HCT116 (cell line): ENCODE results near the gene EBPL. TPM values are rescaled to one million over a fixed set of nuclear protein-coding genes. Genes with fewer than 3 reads are reported as not detected.

ENCODE experiments used
- ATAC-seq: fragments of 200-7000 bp; cut with Tn5 transposase; 2 replicates; pipeline ENCODE4 v1.9.1; 2020; ENCODE audit warnings: mild to moderate bottlenecking, moderate library complexity
- BruUV-seq: library from RNA; stranded (reverse); fragments of 400-500 nt; replicated peaks from 2 replicates; lab custom pipeline; 2021; lab: Mats Ljungman, UMichigan
- CTCF ChIA-PET: fragments of 300-600 bp; sonication (Branson Sonifier 250); formaldehyde crosslinking; loops from one replicate; lab custom pipeline; 2021; ENCODE audit warnings: antibody characterized with exemption; lab: Charles Lee
- POLR2A ChIA-PET: fragments of 300-600, 350-600 bp; sonication (Branson Sonifier 250); formaldehyde crosslinking; loops from one replicate; lab custom pipeline; 2021; ENCODE audit warnings: antibody characterized with exemption; lab: Charles Lee
- RAD21 ChIA-PET, 2 experiments: fragments of 300-600 bp; sonication (Branson Sonifier 250); formaldehyde crosslinking; loops; one replicate each; lab custom pipeline; 2023; ENCODE audit warnings: low total read pairs in 2 of 2; ENCODE audit not compliant: uncharacterized antibody in 2 of 2, unreplicated experiment in 2 of 2, low non-redundant PET in 1 of 2; lab: Charles Lee
- DNase-seq: peaks from one replicate; pipeline ENCODE4 v3.0.0-alpha.2; 2010; ENCODE audit warnings: low read depth, low spot score
- H2AFZ ChIP-seq: fragments of 200-600 bp; shearing (Covaris generic), sonication (generic); 2 replicates; pipeline ENCODE4 v1.6.1; 2017; ENCODE audit warnings: low read depth, mixed run types, mixed read lengths, antibody characterized with exemption, low read length; ENCODE audit not compliant: poor library complexity, severe bottlenecking
- H3K27ac ChIP-seq: 2 replicates; pipeline ENCODE4 v1.5.1; 2012; ENCODE audit warnings: low read depth, low read length
- H3K27me3 ChIP-seq: fragments of 200-600 bp; sonication (generic); 2 replicates; pipeline ENCODE4 v1.6.1; 2016; ENCODE audit warnings: mixed run types, low read length, mixed read lengths; ENCODE audit not compliant: insufficient read depth
- H3K36me3 ChIP-seq, 2 experiments: fragments of 200-500 bp in 1 of 2; fragments of 200-600 bp in 1 of 2; sonication (Bioruptor generic) in 1 of 2; sonication (generic) in 1 of 2; 2 replicates each; pipeline versions ENCODE4 v1.5.1 to v1.6.1; 2014 to 2016; ENCODE audit warnings: low read length in 2 of 2, inconsistent platforms in 1 of 2, mixed read lengths in 1 of 2, mixed run types in 1 of 2; ENCODE audit not compliant: insufficient read depth in 2 of 2, control insufficient read depth in 1 of 2
- H3K4me1 ChIP-seq, 2 experiments: fragments of 200-600 bp in 1 of 2; sonication (generic) in 1 of 2; 2 replicates each; pipeline versions ENCODE4 v1.5.1 to v1.6.1; 2012 to 2017; ENCODE audit warnings: low read length in 2 of 2, inconsistent platforms in 1 of 2, mild to moderate bottlenecking in 1 of 2, mixed read lengths in 1 of 2, mixed run types in 1 of 2, moderate library complexity in 1 of 2; ENCODE audit not compliant: insufficient read depth in 2 of 2, control insufficient read depth in 1 of 2
- H3K4me2 ChIP-seq: fragments of 200-600 bp; sonication (generic); 2 replicates; pipeline ENCODE4 v1.6.1; 2017; ENCODE audit warnings: mixed run types, low read length, mixed read lengths
- H3K4me3 ChIP-seq, 2 experiments: fragments of 200-600 bp in 1 of 2; sonication (generic) in 1 of 2; replicated peaks in 1 of 2; 2 replicates each; pipeline ENCODE4 v1.5.1; 2011 to 2016; ENCODE audit warnings: low read length in 2 of 2, control low read depth in 1 of 2, low read depth in 1 of 2, mild to moderate bottlenecking in 1 of 2, mixed read lengths in 1 of 2, mixed run types in 1 of 2
- H3K79me2 ChIP-seq: fragments of 200-600 bp; sonication (generic); 2 replicates; pipeline ENCODE4 v1.6.1; 2017; ENCODE audit warnings: mild to moderate bottlenecking, mixed run types, low read length, moderate library complexity, mixed read lengths; ENCODE audit not compliant: insufficient read depth
- H3K9ac ChIP-seq: fragments of 200-600 bp; sonication (generic); 2 replicates; pipeline ENCODE4 v1.6.1; 2016; ENCODE audit warnings: low read length, mixed read lengths
- H3K9me2 ChIP-seq: fragments of 200-600 bp; sonication (generic), shearing (Covaris generic); 2 replicates; pipeline ENCODE4 v1.6.1; 2017; ENCODE audit warnings: mixed run types, mild to moderate bottlenecking, moderate library complexity; ENCODE audit not compliant: insufficient read depth
- H3K9me3 ChIP-seq, 2 experiments: fragments of 200-500 bp in 1 of 2; fragments of 200-600 bp in 1 of 2; sonication (Bioruptor generic) in 1 of 2; sonication (generic) in 1 of 2; 2 replicates each; pipeline ENCODE4 v1.6.1; 2014 to 2017; ENCODE audit warnings: low read length in 2 of 2, mixed read lengths in 2 of 2, inconsistent platforms in 1 of 2, low read depth in 1 of 2, mild to moderate bottlenecking in 1 of 2, mixed run types in 1 of 2, moderate library complexity in 1 of 2; ENCODE audit not compliant: control insufficient read depth in 1 of 2, insufficient read depth in 1 of 2
- H4K20me1 ChIP-seq: fragments of 200-600 bp; sonication (generic), shearing (Covaris generic); 2 replicates; pipeline ENCODE4 v1.6.1; 2017; ENCODE audit warnings: mixed run types, mild to moderate bottlenecking, moderate library complexity; ENCODE audit not compliant: insufficient read depth
- CBX3 ChIP-seq: IDR thresholded peaks from 2 replicates; pipeline ENCODE4 v1.6.1; 2012; ENCODE audit warnings: low read depth
- CEBPB ChIP-seq: IDR thresholded peaks from 2 replicates; pipeline ENCODE4 v1.6.1; 2012; ENCODE audit warnings: low read depth
- EZH2 ChIP-seq: fragments of 200-600 bp; sonication (generic); IDR thresholded peaks from 2 replicates; pipeline ENCODE4 v1.6.1; 2017; ENCODE audit warnings: antibody characterized with exemption, mixed run types
- EZH2phosphoT487 ChIP-seq: fragments of 200-600 bp; IDR thresholded peaks from 2 replicates; pipeline ENCODE4 v1.6.1; 2018; ENCODE audit warnings: antibody characterized with exemption, borderline replicate concordance
- FOSL1 ChIP-seq: IDR thresholded peaks from 2 replicates; pipeline ENCODE4 v1.6.1; 2012; ENCODE audit warnings: low read depth
- JUND ChIP-seq: IDR thresholded peaks from 2 replicates; pipeline ENCODE4 v1.6.1; 2012
- POLR2A ChIP-seq: IDR thresholded peaks from 2 replicates; pipeline ENCODE4 v1.7.0; 2011; ENCODE audit warnings: borderline replicate concordance; ENCODE audit not compliant: insufficient read depth, insufficient read length; ENCODE audit errors: extremely low read depth
- POLR2AphosphoS5 ChIP-seq: IDR thresholded peaks from 2 replicates; pipeline ENCODE4 v1.6.1; 2011; ENCODE audit warnings: mild to moderate bottlenecking, low read depth, low read length, moderate library complexity
- REST ChIP-seq: IDR thresholded peaks from 2 replicates; pipeline ENCODE4 v1.6.1; 2012; ENCODE audit warnings: low read depth
- SP1 ChIP-seq: IDR thresholded peaks from 2 replicates; pipeline ENCODE4 v1.6.1; 2012; ENCODE audit warnings: low read depth
- SRF ChIP-seq: IDR thresholded peaks from 2 replicates; pipeline ENCODE4 v1.6.1; 2012; ENCODE audit warnings: low read depth
- TCF7L2 ChIP-seq: IDR thresholded peaks from 2 replicates; pipeline ENCODE4 v1.7.0; 2011; ENCODE audit warnings: borderline replicate concordance, inconsistent platforms; ENCODE audit not compliant: insufficient read depth, insufficient read length; ENCODE audit errors: extremely low read depth
- YY1 ChIP-seq: IDR thresholded peaks from 2 replicates; pipeline ENCODE4 v1.6.1; 2011; ENCODE audit warnings: low read length, low read depth, moderate library complexity, mild to moderate bottlenecking; ENCODE audit not compliant: insufficient replicate concordance; ENCODE audit errors: extremely low read depth
- ZFX ChIP-seq: fragments of 450-650 bp; IDR thresholded peaks from 2 replicates; pipeline ENCODE4 v1.6.1; 2017
- intact Hi-C: fragments of 100-400 bp; cut with micrococcal nuclease; formaldehyde crosslinking; loops from 2 replicates; pipeline ENCODE4 v1.10.0; 2022
- total RNA-seq: library from RNA; stranded (reverse); gene quantifications from one replicate; pipeline ENCODE4 v1.2.1, GENCODE V29; 2021; ENCODE audit not compliant: unreplicated experiment
- TF ChIP-seq, protein P1 (sequence below): IDR thresholded peaks from 2 replicates; pipeline ENCODE4 v1.6.1; 2012
- TF ChIP-seq, protein P2 (sequence below): IDR thresholded peaks from 2 replicates; pipeline ENCODE4 v1.6.1; 2012
- TF ChIP-seq, protein P3 (sequence below), 3 experiments: fragments of 200-600 bp in 1 of 3; sonication (generic) in 1 of 3; IDR thresholded peaks in 2 of 3; conservative IDR thresholded peaks in 1 of 3; 2 replicates each; pipeline ENCODE4 v1.5.1; 2012 to 2017; ENCODE audit warnings: low read depth in 2 of 3, low read length in 2 of 3, antibody characterized with exemption in 1 of 3, borderline replicate concordance in 1 of 3, control low read depth in 1 of 3, mild to moderate bottlenecking in 1 of 3, mixed read lengths in 1 of 3, mixed run types in 1 of 3, moderate library complexity in 1 of 3; ENCODE audit not compliant: insufficient read depth in 1 of 3

Gene EBPL
- total RNA-seq, 1 experiment from 2014 or later, result 73.2 TPM

DNA sequence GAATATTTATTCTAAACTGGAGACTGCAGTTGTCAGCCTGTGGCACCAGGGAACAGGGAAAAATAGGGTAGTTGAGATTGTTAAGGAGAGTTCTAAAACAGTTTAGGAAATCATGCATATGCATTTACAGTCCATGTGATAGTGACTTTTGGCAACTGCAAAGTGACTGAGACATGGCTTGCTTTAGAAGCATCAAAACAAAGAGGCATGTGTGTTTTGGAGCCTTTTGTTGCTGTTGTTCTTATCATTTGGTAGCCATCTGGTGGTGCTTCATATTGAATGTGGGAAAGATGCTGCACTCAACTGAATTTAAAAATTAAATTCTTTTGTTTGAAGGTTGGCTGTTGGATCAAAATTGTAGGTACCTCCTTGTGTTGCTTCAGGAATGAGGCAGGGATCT, 10.2 kb upstream of the EBPL start (continued):
- TF ChIP-seq REST, result no peak
- TF ChIP-seq POLR2AphosphoS5, result no peak

DNA sequence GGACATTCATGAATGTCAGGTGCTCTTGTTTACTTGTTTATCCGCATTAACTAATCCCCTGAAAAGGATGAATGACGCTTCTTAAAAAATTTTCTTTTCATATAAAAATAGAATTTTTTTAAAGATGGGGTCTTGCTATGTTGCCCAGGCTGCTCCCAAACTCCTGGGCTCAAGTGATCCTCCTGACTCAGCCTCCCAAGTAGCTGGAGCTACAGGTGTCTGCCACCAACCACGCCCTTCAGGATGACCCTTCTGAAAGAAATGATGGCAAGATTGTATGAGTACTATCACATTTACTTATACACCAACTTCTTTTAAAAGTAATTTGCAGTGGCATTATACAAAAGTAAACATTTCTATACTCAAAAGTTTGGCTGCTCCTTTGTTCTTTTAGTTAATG, 6.2 kb upstream of the EBPL start:
- no peak overlapping the region for H2AFZ ChIP-seq
- no peaks in the 10 kb centered on the region for H3K9me3 ChIP-seq
- no peaks in the 10 kb centered on the region for H3K27me3 ChIP-seq
- ChIA-PET POLR2A (no interaction called here), CTCF (no interaction called here), RAD21 (no interaction called here)
- intact Hi-C loops, result loop anchor here (10.0 kb wide), 1 partner anchor 237 kb away; the partner anchor contains the start of gene SPRYD7
- no peaks in the 10 kb centered on the region for H4K20me1 ChIP-seq
- BruUV-seq, result no TSS peak
- H3K9me2 ChIP-seq, result no peaks in the 10 kb centered on the region
- H3K36me3 ChIP-seq, result peaks cover 11 to 13% of the 10 kb centered on the region in 2 experiments; a peak in 3 of 4 replicates
- no peak overlapping the region for H3K9ac ChIP-seq
- no peaks in the 10 kb centered on the region for H3K4me1 ChIP-seq
- H3K27ac ChIP-seq, result no peak overlapping the region
- H3K4me2 ChIP-seq, result no peak overlapping the region
- H3K4me3 ChIP-seq, result no peak overlapping the region
- DNase-seq (no peak), ATAC-seq (no peak)
- TF ChIP-seq, protein P1, sequence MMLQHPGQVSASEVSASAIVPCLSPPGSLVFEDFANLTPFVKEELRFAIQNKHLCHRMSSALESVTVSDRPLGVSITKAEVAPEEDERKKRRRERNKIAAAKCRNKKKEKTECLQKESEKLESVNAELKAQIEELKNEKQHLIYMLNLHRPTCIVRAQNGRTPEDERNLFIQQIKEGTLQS, result no peak
- TF ChIP-seq EZH2 (no peak), JUND (no peak), SRF (no peak), EZH2phosphoT487 (no peak), POLR2A (no peak), FOSL1 (no peak), REST (no peak), YY1 (no peak), ZFX (no peak), SP1 (no peak), CBX3 (no peak), TCF7L2 (no peak), CEBPB (no peak)
- TF ChIP-seq, protein P2, sequence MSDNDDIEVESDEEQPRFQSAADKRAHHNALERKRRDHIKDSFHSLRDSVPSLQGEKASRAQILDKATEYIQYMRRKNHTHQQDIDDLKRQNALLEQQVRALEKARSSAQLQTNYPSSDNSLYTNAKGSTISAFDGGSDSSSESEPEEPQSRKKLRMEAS, result no peak
- TF ChIP-seq, protein P3, sequence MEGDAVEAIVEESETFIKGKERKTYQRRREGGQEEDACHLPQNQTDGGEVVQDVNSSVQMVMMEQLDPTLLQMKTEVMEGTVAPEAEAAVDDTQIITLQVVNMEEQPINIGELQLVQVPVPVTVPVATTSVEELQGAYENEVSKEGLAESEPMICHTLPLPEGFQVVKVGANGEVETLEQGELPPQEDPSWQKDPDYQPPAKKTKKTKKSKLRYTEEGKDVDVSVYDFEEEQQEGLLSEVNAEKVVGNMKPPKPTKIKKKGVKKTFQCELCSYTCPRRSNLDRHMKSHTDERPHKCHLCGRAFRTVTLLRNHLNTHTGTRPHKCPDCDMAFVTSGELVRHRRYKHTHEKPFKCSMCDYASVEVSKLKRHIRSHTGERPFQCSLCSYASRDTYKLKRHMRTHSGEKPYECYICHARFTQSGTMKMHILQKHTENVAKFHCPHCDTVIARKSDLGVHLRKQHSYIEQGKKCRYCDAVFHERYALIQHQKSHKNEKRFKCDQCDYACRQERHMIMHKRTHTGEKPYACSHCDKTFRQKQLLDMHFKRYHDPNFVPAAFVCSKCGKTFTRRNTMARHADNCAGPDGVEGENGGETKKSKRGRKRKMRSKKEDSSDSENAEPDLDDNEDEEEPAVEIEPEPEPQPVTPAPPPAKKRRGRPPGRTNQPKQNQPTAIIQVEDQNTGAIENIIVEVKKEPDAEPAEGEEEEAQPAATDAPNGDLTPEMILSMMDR (IDR thresholded peaks at IDR 0.05 in 2 of 3, conservative IDR thresholded peaks at IDR 0.05 in 1 of 3; ENCODE audit: borderline replicate concordance in 1 of 3, insufficient read depth in 1 of 3, low read depth in 2 of 3, low read length in 2 of 3), result no peak
- no peaks in the 10 kb centered on the region for H3K79me2 ChIP-seq
